Middle frontal gyrus (tissue), 1 donor: ENCODE data around the gene GSTM5.
"Not testable (repeated sequence)": the region's sequence is repeated elsewhere in the genome, so short reads cannot be mapped to it uniquely, and the experiment has no call there.

ENCODE experiments used
- DNase-seq: peaks from one replicate; pipeline ENCODE4 v3.0.0-alpha.2; 2015; ENCODE audit warnings: low spot score; ENCODE audit errors: extremely low spot score

GSTM5 gene

GRCh38 chr1:109695138-109695537 is 16.9 kb upstream of the GSTM5 start:
- not testable (repeated sequence) for DNase-seq

GRCh38 chr1:109697066-109697465 is 15.0 kb upstream of the GSTM5 start:
- DNase-seq, result no peak

- DNase-seq, result not testable (repeated sequence)
Observed at GRCh38 chr1:109697861-109698260, 14.2 kb upstream of the GSTM5 start.

GRCh38 chr1:109702940-109703339 is 9.1 kb upstream of the GSTM5 start:
- not testable (repeated sequence) for DNase-seq

- no peak for DNase-seq
Observed at GRCh38 chr1:109704173-109704572, 7.9 kb upstream of the GSTM5 start.

GRCh38 chr1:109705411-109705810 is 6.6 kb upstream of the GSTM5 start:
- no peak for DNase-seq

GRCh38 chr1:109708949-109709348 is 3.1 kb upstream of the GSTM5 start:
- DNase-seq, result not testable (repeated sequence)

GRCh38 chr1:109709822-109710221 is 2.2 kb upstream of the GSTM5 start:
- not testable (repeated sequence) for DNase-seq

- DNase-seq, result no peak
Observed at GRCh38 chr1:109712321-109712864, 342 bp downstream of the GSTM5 start.

GRCh38 chr1:109713636-109714035 is 1.6 kb downstream of the GSTM5 start:
- DNase-seq, result no peak

- no peak for DNase-seq
Observed at GRCh38 chr1:109714661-109715372, 2.8 kb downstream of the GSTM5 start.

- no peak for DNase-seq
Observed at GRCh38 chr1:109716121-109716520, 4.1 kb downstream of the GSTM5 start.

- DNase-seq, result no peak
Observed at GRCh38 chr1:109716570-109717090, 4.6 kb downstream of the GSTM5 start.

- DNase-seq, result no peak
Observed at GRCh38 chr1:109717729-109718128, 5.7 kb downstream of the GSTM5 start.

- no peak for DNase-seq
Observed at GRCh38 chr1:109718495-109718894, 6.4 kb downstream of the GSTM5 start.

- DNase-seq, result no peak
Observed at GRCh38 chr1:109719337-109719837, 7.3 kb downstream of the GSTM5 start.

GRCh38 chr1:109721042-109721441 is 9.0 kb downstream of the GSTM5 start:
- no peak for DNase-seq

- no peak for DNase-seq
Observed at GRCh38 chr1:109721971-109722370, 9.9 kb downstream of the GSTM5 start.

- DNase-seq, result no peak
Observed at GRCh38 chr1:109722908-109723691, 11.0 kb downstream of the GSTM5 start.

- DNase-seq, result no peak
Observed at GRCh38 chr1:109724933-109725332, 12.9 kb downstream of the GSTM5 start.

- no peak for DNase-seq
Observed at GRCh38 chr1:109725510-109725909, 13.5 kb downstream of the GSTM5 start.

- DNase-seq, result no peak
Observed at GRCh38 chr1:109726007-109726406, 14.0 kb downstream of the GSTM5 start.
